Natural killer cell (primary cell): ENCODE data around the gene CERK. TPM values are rescaled to one million over a fixed set of nuclear protein-coding genes. Genes with fewer than 3 reads are reported as not detected.

Source experiments
- ATAC-seq, 3 donors: fragments of 150-1000 bp in 2 of 3; fragments of 200-7000 bp in 1 of 3; cut with Tn5 transposase; 1 replicate in 1 of 3; 2 replicates in 2 of 3; pipeline ENCODE4 v1.10.0; 2021; ENCODE audit warnings: mild to moderate bottlenecking in 2 of 3, moderate library complexity in 2 of 3
- DNase-seq, 2 donors: peaks; one replicate each; pipeline versions ENCODE4 v3.0.0 to v3.0.0-alpha.2; 2013 to 2021; ENCODE audit warnings: mixed read lengths in 1 of 2
- H3K27ac ChIP-seq: one replicate; pipeline ENCODE4 v1.5.1; 2013; ENCODE audit warnings: mild to moderate bottlenecking, low read length
- H3K27me3 ChIP-seq: one replicate; pipeline ENCODE4 v1.6.1; 2013; ENCODE audit warnings: low read length; ENCODE audit not compliant: control insufficient read depth, insufficient read depth
- H3K36me3 ChIP-seq: one replicate; pipeline ENCODE4 v1.6.1; 2013; ENCODE audit warnings: low read length; ENCODE audit not compliant: control insufficient read depth, insufficient read depth
- H3K4me1 ChIP-seq: one replicate; pipeline ENCODE4 v1.6.1; 2013; ENCODE audit warnings: low read length; ENCODE audit not compliant: control insufficient read depth, insufficient read depth
- H3K4me3 ChIP-seq: one replicate; pipeline ENCODE4 v1.5.1; 2013; ENCODE audit warnings: low read length
- H3K9me3 ChIP-seq: one replicate; pipeline ENCODE4 v1.6.1; 2013; ENCODE audit warnings: low read length; ENCODE audit not compliant: control insufficient read depth, insufficient read depth
- H3K27ac Mint-ChIP-seq, 2 donors: one replicate each; pipeline ENCODE4 v1.8.0; 2022; ENCODE audit warnings: mild to moderate bottlenecking in 2 of 2, mixed read lengths in 2 of 2, moderate library complexity in 1 of 2
- H3K27me3 Mint-ChIP-seq, 2 donors: one replicate each; pipeline ENCODE4 v1.8.0; 2022; ENCODE audit warnings: low read depth in 2 of 2, mixed read lengths in 2 of 2
- H3K36me3 Mint-ChIP-seq: one replicate; pipeline ENCODE4 v1.8.0; 2022; ENCODE audit warnings: mixed read lengths
- H3K4me1 Mint-ChIP-seq, 2 donors: one replicate each; pipeline ENCODE4 v1.8.0; 2022; ENCODE audit warnings: mixed read lengths in 2 of 2
- H3K4me3 Mint-ChIP-seq: one replicate; pipeline ENCODE4 v1.8.0; 2022; ENCODE audit warnings: mild to moderate bottlenecking, moderate library complexity, mixed read lengths
- H3K9me3 Mint-ChIP-seq, 2 donors: one replicate each; pipeline ENCODE4 v1.8.0; 2022; ENCODE audit warnings: mixed read lengths in 2 of 2
- WGBS: methylation state at CpG from one replicate; pipeline ENCODE4 v1.1.7; 2013; ENCODE audit warnings: missing lambda C conversion rate; ENCODE audit not compliant: insufficient coverage; 5-methylcytosine and 5-hydroxymethylcytosine counted together
- intact Hi-C: fragments of 100-400 bp; cut with micrococcal nuclease; formaldehyde crosslinking; loops from one replicate; pipeline ENCODE4 v1.14.2; 2022
- total RNA-seq, 4 donors: library from RNA; stranded (reverse); fragments of 120-200 nt in 1 of 4; gene quantifications; one replicate each; pipeline versions ENCODE4 v1.2.3 to v1.2.4, GENCODE V29; 2013 to 2022
- TF ChIP-seq, protein P1 (sequence below): fragments of 200-600 bp; IDR thresholded peaks from one replicate; pipeline ENCODE4 v1.8.0; 2022; ENCODE audit warnings: antibody characterized with exemption

CERK gene
- total RNA-seq, 3 donors from 2014 or later (not counting 1 experiment from before 2014, with no cell fraction given): 50.0 to 71.2 (median 55.6) TPM

DNA sequence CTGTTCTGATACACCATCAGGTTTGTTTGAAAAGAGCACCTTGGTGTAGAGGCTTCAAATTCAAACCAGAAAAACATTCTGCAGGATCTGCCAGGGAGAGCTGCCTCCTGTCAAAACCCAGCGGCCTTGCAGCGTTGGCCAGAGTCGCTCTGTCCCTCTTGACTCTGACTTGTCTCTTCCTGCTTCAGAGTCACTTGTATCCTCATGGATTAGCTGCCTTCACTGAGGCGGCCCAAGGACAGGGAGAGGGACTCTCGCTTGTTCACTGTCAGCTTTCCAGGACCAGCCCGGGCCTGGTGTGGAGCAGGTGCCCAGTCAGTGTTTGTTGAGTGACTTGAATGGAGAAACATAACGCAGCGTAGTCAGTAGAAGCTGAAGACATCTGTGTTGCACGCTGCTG, 42.4 kb upstream of the CERK start:
- Histone ChIP-seq H3K36me3 (peaks cover 3% of the 10 kb centered on the region), H3K27ac (no peak overlapping the region), H3K27me3 (no peaks in the 10 kb centered on the region), H3K4me3 (no peak overlapping the region), H3K4me1 (peaks cover 29% of the 10 kb centered on the region), H3K9me3 (no peaks in the 10 kb centered on the region)
- H3K4me1 Mint-ChIP-seq: peaks cover 62 to 68% of the 10 kb centered on the region in 2 donors
- DNase-seq: no peak
- H3K4me3 Mint-ChIP-seq: no peak overlapping the region
- no peaks in the 10 kb centered on the region for H3K27me3 Mint-ChIP-seq
- intact Hi-C loops: no loop called here
- H3K36me3 Mint-ChIP-seq: no peaks in the 10 kb centered on the region
- H3K9me3 Mint-ChIP-seq: no peaks in the 10 kb centered on the region
- TF ChIP-seq, protein P1, sequence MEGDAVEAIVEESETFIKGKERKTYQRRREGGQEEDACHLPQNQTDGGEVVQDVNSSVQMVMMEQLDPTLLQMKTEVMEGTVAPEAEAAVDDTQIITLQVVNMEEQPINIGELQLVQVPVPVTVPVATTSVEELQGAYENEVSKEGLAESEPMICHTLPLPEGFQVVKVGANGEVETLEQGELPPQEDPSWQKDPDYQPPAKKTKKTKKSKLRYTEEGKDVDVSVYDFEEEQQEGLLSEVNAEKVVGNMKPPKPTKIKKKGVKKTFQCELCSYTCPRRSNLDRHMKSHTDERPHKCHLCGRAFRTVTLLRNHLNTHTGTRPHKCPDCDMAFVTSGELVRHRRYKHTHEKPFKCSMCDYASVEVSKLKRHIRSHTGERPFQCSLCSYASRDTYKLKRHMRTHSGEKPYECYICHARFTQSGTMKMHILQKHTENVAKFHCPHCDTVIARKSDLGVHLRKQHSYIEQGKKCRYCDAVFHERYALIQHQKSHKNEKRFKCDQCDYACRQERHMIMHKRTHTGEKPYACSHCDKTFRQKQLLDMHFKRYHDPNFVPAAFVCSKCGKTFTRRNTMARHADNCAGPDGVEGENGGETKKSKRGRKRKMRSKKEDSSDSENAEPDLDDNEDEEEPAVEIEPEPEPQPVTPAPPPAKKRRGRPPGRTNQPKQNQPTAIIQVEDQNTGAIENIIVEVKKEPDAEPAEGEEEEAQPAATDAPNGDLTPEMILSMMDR: no peak
- WGBS: 97% methylated on average over 9 of the region's 9 CpGs
- ATAC-seq: no peak
- peak overlapping the region; percentile 56 to 79 for H3K27ac Mint-ChIP-seq

DNA sequence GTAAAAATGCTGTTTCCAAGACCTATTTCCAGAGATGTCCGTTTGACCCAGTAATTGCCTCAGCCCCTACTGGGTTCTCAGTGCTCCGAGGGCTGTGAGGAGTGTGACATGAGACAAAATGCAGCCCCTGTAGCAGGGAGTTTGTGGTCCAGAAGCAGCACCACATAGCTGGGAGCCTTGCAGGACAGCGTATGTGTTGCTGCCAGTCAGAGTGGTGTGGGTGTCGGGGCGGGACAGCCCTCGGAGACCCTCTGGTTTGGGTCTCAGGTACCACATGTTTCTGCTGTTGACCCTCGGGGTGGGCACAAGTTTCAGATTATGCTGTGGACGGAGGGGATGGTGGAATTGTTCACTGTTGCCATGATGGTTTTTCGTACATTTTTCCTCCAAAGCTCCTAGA, 41.6 kb upstream of the CERK start:
- no peaks in the 10 kb centered on the region for H3K9me3 ChIP-seq
- TF ChIP-seq, protein P1: no peak
- H3K27ac ChIP-seq: no peak overlapping the region
- peak overlapping the region; percentile 38 to 79 for H3K27ac Mint-ChIP-seq
- 95% methylated on average over 8 of the region's 9 CpGs for WGBS
- no peak overlapping the region for H3K4me3 ChIP-seq
- no peaks in the 10 kb centered on the region for H3K27me3 ChIP-seq
- ATAC-seq: no peak
- H3K4me1 Mint-ChIP-seq: peaks cover 63 to 68% of the 10 kb centered on the region in 2 donors
- H3K4me3 Mint-ChIP-seq: no peak overlapping the region
- DNase-seq: no peak
- no peaks in the 10 kb centered on the region for H3K36me3 Mint-ChIP-seq
- intact Hi-C loops: no loop called here
- H3K9me3 Mint-ChIP-seq: no peaks in the 10 kb centered on the region
- peaks cover 37% of the 10 kb centered on the region for H3K4me1 ChIP-seq
- H3K27me3 Mint-ChIP-seq: no peaks in the 10 kb centered on the region
- H3K36me3 ChIP-seq: peaks cover 3% of the 10 kb centered on the region

DNA sequence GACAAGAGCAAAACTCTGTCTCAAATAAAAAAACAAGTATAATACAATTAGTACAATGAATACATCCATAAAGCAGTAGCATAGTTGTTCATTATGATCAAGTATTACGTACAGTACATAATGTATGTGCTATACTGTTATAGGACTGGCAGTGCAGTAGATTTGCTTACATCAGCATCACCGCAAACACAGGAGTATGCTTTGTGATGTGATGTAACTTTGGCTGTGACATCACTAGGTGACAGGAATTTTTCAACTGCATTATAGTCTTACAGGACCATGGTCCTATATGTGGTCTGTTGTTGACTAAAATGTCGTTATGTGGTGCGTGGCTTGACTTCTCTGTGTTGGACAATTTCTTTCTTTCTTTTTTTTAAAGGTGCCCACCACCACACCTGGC, 41.0 kb upstream of the CERK start:
- WGBS: 100% methylated on average over 2 of the region's 4 CpGs
- Histone ChIP-seq H3K27ac (no peak overlapping the region), H3K27me3 (no peaks in the 10 kb centered on the region), H3K9me3 (no peaks in the 10 kb centered on the region), H3K36me3 (peaks cover 5% of the 10 kb centered on the region), H3K4me1 (peaks cover 43% of the 10 kb centered on the region), H3K4me3 (no peak overlapping the region)
- no peak overlapping the region for H3K4me3 Mint-ChIP-seq
- intact Hi-C loops: no loop called here
- H3K4me1 Mint-ChIP-seq: peaks cover 66 to 75% of the 10 kb centered on the region in 2 donors
- TF ChIP-seq, protein P1: no peak
- H3K27ac Mint-ChIP-seq: peak overlapping the region; percentile 38 to 79
- H3K27me3 Mint-ChIP-seq: no peaks in the 10 kb centered on the region
- no peaks in the 10 kb centered on the region for H3K36me3 Mint-ChIP-seq
- H3K9me3 Mint-ChIP-seq: no peaks in the 10 kb centered on the region
- DNase-seq (no peak), ATAC-seq (no peak)

DNA sequence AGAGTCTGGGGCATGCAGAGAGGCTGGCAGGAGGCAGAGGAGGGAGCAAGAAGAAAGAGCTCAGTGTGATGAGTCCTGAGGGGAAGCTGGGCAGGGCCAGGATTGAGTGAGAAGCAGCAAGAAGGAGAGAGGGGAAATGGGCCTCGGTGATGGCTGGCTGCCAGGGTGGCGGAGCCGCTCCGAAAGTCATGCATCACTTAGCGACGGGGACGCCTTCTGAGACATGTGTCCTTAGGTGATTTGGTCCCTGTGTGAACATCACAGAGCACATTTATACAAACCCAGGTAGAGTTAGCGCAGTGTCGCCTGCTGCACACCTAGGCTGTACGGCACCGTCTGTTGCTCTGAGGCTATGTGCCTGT, 39.5 kb upstream of the CERK start:
- Mint-ChIP-seq H3K27me3 (no peaks in the 10 kb centered on the region), H3K4me3 (no peak overlapping the region), H3K9me3 (no peaks in the 10 kb centered on the region), H3K36me3 (no peaks in the 10 kb centered on the region), H3K4me1 (peaks cover 70 to 78% of the 10 kb centered on the region in 2 donors), H3K27ac (peak overlapping the region; percentile 68 to 87)
- Histone ChIP-seq H3K27me3 (no peaks in the 10 kb centered on the region), H3K36me3 (peaks cover 5% of the 10 kb centered on the region), H3K4me1 (peaks cover 58% of the 10 kb centered on the region), H3K27ac (peak overlapping the region; percentile 39), H3K4me3 (no peak overlapping the region), H3K9me3 (no peaks in the 10 kb centered on the region)
- peak in 1 of 2 donors; percentile 60 for DNase-seq
- TF ChIP-seq, protein P1: no peak
- intact Hi-C loops: no loop called here
- 59% methylated on average over 11 of the region's 11 CpGs for WGBS
- peak in 2 of 3 donors; percentile 23 to 32 for ATAC-seq
